Pons (tissue), 1 donor: ENCODE data around the gene CAMK4.
"Not testable (repeated sequence)": the region's sequence is repeated elsewhere in the genome, so short reads cannot be mapped to it uniquely, and the experiment has no call there.

Experiments used
- DNase-seq: peaks from one replicate; pipeline ENCODE4 v3.0.0-alpha.2; 2016; ENCODE audit warnings: low spot score

Gene CAMK4

DNA sequence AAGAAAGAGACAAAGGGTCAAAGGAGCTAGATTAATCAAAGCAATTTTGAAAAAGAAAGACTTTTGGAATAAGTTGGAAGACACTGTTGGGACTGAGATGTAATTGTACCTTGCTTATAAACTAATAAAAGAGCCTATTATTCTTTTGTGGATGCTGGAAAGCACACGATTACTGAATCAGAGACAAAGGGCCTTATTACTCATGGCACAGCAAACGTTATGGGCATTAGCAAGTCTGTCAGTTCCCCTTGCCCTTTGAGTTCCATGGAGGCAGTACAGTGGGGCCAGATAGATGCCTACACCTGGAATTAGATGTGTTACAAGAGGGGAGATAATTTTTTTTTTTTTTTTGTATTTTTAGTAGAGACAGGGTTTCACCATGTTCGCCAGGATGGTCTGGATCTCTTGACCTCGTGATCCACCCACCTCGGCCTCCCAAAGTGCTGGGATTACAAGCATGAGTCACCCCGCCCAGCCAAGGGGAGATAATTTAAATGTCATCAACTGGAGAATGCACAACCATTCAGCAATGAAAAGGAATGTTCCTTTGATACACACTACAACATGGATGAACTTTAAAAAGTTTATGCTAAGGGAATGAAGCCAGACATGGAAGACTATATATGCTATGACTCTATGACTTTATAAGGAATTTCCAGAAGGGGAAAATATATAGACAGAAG is 159.2 kb downstream of the CAMK4 start:
- peak; percentile 6 for DNase-seq

DNA sequence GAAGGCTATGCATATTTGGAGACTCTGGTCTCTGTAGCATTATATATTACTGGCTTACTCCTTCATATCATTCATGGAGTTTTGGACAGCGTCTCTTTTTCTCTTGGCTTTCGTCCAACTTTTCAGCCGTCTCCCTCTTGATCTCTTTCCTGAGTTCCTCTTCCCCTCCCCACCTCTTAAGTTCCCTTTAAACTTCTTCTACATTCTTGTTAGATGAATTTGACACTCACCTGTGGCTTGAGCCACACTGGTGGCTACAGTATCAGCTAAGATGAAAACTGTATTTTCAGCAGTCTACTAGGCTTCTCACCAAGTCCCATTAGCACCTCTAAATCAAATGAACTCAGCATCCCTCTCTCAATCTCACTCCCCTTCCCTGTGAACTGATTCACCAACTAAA is 160.0 kb downstream of the CAMK4 start:
- no peak for DNase-seq

DNA sequence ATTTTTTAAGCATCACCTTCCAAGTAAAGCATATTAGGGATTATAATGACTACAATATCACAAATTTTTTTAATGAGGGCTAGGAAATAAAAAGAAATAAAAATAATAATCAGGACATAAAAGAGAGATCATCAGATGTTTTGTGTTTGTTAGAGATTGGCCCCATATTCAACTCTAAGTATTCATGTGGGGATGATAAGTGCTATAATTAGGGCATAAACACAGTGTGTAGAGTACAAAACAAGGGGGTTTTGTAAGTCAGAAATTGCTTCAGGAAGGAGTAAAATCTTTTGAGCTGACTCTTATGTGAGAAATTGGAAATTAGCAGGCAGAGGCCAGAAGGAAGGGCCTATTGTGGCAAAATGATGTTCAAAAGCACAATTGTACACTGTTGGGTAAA is 160.9 kb downstream of the CAMK4 start:
- no peak for DNase-seq

DNA sequence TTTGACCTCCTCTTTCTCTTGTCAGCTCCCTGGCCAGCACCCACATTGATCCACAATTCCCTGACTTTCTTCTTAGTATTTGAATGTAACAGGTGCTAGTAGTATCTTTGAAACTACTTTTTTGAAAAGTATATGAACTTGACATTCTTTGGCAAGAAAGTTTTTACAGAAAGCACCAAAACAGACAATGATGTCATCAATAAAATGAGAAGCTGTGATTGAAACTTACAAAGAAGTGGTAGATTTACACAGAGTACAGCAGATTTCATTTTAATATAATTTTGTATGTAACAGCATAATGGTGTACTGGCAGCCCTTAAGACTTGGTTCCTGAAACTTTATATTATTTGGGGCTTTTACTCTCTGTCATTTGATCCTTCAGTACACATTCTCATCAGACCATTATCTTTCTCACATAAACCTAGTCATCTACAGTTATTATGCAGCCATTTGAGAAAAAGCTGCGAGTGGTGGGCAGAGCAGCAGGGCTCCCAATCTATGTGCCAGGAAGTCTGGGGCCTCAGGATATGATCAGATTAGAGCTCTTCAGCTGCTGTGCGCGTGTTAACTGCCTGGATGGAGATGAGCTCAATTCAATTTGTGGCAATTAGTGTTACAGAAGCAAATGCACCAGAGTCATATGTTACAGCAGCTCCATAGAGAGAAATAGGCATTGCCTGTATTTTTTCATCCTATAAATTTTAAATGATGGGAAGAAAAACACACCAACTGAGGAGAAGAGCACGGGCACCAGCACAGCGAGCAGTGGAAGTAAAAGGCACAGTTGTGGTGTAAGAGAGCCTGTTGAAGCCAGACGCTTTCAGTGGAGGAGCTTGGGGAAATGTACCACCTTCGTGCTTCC is 162.0 kb downstream of the CAMK4 start:
- no peak for DNase-seq

DNA sequence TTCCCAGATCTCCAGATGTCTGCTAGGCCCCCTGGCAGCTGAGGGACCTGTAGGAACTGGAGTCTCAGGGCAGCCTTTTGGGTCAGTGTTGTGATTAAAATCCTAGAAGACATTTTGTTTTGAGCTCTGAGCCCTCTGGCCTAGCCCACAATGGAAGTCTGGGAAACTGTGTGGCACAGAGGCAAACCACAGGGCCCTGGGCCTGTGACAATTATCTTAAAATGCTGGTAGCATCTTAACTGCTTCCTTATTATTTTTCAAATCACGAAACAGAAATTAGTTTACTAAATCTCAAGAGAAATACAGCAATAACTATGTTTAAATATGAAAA is 162.6 kb downstream of the CAMK4 start:
- DNase-seq, result no peak

DNA sequence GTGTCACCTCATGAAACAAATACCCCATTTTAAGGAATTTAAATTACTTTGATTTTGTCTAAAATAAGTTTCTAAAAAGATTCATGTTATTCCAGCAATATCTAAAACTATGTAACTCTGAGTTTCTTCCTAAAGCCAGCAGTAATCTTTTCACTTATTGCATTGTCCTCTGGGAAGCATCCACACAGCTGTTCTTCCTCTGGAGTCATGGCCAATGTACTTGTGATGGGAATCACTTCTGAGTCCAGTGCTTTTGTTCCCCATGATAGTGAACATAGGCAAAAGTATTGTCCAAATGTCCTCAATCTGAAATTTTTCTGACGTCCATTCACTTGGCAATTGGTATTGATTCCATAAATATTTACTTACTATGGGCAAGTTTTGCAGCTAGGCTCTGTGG is 163.2 kb downstream of the CAMK4 start:
- no peak for DNase-seq

DNA sequence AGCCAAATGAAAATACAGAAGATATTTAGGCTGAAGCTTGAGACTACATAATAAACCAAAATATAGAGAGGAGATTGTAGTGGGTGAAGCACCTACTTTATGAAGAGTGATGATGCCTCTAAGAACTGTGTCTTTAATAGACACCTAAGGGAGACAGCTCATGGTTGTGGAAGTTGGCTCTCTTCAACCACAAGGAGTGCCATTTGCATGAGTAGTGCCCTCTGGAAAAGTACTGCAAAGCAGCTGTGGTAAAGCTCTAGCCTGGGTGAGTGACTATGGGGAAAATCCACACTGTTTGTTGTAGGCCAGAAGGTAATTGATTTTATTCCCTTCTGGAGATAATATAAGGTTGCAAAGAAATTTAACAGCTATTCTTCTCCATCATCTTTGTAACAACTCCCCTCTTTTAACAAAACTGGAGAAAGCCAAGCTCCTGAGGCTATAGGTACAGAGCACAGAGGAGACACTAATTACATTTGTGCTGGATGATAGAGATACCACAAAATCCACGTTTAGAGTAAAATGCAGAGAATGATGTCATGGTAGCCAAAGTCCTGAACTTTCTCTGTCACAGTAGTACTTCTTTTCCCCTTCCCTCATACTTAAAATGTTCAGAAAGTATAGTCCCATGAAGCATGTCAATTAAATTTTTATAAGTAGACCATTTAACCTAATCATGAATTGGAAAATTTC is 165.4 kb downstream of the CAMK4 start:
- no peak for DNase-seq

DNA sequence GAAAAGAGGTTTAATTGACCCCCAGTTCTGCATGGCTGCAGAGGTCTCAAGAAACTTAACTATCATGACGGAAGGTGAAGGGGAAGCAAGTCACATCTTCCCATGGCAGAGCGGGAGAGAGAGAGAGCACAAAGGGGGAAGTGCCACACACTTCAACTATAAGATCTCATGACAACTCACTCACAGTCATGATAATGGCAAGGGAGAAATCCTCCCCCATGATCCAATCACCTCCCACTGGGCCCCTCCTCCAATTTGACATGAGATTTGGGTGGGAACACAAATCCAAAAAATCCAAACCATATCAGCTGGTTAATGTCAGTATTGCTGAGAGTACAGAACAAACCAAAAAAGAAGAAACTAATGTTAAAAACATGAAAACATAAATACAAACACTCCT is 168.0 kb downstream of the CAMK4 start:
- DNase-seq, result no peak

DNA sequence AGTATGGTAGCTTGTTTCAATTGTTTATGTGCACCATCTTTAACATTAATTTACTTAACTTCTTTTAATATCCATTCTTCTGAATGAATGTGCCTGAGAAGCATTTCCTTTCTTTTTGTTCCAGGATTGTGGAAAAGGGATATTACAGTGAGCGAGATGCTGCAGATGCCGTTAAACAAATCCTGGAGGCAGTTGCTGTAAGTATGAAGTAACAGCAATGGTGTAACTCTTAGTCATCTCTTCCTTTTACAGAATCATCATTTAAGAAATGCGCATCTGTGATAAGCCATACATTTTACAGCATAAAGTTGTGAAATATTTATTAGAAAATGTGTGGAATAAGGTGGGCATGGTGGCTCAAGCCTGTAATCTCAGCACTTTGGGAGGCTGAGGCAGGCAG is 170.4 kb downstream of the CAMK4 start:
- no peak for DNase-seq

DNA sequence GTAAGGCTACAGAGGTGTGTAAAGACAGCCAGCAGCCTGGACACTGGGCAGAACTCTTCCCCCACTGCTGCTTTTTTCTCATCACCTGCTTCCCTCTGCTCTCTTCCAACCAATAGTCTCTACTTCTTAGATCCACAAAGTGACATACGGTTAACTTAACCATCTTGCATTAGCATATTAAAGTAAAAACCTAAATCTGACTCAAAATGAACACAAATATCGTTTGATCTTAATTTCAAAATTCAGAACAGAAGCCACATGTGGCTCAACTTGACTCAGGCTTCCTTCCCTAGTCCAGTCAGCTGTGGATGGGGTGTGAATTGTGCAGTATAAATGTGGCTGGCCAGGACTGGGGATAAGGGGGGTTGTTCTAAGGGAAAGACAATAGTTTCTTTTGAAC is 173.8 kb downstream of the CAMK4 start:
- DNase-seq, result no peak

DNA sequence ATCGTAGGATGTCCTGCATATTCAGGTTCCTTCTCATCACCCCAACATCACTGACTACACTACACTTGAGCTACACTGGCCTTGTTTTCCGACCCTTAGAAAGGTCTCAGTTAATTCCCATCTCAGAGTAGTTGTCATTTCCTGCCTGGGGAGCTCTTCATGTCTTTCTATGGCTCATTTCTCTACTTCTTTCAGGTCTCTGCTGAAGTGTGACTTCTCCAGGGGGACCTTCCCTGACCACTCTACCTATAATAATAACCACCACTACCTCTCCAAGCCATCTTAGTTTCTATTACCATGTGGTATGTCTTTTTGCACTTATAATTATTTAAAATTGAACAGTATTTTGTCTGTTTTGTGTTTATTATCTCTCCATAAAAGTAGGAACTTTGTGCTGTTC is 174.9 kb downstream of the CAMK4 start:
- DNase-seq, result no peak

DNA sequence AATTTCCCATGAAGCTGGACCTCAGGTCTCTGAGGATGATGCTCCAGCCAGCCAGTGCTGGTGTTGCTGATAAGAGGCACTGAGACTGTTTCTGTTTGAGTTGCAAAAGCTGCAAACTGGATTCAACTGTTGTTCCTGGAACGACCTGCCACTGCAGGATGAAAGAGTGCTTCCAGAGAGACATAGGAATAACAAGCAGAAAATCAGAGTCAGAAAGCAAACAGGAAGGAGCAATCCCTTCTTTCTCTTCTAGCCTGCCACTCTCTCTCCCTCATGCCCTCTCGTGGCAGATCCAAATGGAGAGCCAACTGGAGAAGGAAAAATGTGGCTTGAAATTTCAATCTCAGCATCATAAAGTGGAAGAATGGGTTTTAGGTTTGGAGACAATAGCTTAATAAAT is 177.7 kb downstream of the CAMK4 start:
- DNase-seq, result no peak

DNA sequence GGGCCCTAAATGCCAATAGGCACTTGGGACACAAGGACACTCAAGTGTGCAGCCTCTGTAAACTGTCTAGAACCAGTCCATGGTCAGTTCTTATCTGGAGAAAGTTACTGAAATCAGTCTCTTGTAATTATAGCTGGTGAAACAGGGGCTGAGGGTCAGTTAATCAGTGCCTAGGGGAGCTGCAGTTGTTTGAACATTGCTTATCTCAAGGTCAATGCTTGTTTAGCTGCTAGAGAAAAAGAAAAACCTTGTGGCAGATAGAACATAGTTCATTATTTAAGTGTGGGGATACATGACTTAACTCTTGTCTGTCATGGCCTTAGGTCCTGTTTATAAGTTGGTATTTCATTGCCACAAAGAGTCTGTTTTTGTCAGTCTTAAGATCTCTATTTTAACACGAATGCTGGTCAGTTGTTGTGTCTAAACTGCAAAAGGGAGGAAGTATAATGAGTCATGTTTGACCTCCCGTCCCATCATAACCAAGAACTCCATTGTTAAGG is 180.1 kb downstream of the CAMK4 start:
- no peak for DNase-seq

DNA sequence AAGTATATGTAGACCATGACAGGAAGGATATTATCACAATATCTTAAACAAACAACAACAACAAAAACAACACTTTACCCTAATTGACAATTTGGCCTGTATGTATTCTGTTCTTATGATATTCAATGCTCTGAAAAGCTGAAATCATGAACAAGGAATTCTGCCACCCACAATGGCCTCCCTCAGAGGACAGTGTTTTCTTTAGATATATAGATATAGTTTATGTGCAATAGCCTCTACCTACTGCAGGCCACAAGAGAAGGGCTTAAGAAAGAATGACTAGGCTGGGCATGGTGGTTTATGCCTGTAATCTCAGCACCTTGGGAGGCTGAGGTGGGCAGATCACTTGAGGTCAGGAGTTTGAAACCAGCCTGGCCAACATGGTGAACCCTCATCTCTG is 183.4 kb downstream of the CAMK4 start:
- DNase-seq, result no peak

DNA sequence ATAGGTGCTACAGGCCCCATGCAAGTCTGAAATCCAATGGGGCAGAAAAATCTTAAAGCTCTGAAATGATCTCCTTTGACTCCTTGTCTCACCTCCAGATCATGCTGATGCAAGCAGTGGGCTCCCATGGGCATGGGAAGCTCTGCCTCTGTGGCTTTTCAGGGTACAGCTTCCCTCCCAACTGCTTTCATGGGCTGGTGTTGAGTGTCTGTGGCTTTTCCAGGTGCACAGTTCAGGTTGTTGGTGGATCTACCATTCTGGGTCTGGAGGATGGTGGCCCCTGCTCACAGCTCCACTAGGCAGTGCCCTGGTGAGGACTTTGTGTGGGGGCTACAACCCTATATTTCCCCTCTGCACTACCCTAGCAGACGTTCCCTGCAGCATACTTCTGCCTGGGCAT is 184.6 kb downstream of the CAMK4 start:
- no peak for DNase-seq

DNA sequence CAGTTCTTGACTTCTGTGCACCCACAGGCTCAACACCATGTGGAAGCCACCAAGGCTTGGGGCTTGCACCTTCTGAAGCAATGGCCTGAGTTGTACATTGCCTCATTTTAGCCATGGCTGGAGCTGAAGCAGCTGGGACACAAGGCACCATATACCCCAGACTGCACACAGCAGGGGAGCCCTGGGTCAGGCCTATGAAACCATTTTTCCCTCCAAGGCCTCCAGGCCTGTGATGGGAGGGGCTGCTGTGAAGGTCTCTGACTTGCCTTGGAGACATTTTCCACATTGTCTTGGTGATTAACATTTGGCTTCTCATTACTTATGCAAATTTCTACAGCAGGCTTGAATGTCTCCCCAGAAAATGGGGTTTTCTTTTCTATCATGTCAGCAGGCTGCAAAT is 185.1 kb downstream of the CAMK4 start:
- DNase-seq, result not testable (repeated sequence)

DNA sequence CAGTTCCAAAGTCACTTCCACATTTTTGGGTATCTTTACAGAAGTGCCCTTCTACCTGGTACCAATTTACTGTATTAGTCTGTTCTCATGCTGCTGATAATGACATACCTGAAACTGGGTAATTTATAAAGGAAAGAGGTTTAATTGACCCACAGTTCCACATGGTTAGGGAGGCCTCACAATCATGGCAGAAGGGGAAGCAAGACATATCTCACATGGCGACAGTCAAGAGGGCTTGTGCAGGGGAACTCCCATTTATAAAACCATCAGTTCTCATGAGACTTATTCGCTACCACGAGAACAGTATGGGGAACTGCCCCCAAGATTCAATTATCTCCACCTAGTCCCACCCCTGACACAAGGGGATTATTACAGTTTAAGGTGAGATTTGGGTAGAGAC is 185.9 kb downstream of the CAMK4 start:
- DNase-seq, result not testable (repeated sequence)

DNA sequence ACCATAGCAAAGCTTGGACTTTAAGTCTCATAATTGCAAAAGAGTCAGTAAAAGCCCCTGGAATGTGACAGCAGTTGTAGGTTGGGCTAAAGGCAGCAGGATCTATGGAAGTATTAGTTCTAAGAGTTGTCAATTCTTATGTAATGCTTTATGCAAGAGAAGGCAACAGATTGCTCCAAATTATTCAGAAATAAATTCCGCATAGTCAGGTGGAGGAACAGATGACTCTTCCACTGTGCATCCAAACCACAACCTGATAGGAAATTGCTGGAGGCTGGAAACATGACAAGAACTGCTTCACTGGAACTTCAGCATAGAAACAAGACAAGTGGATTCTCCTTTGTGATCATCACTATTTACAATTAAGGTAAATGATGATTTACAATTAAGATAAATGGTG is 187.1 kb downstream of the CAMK4 start:
- peak; percentile 2 for DNase-seq

DNA sequence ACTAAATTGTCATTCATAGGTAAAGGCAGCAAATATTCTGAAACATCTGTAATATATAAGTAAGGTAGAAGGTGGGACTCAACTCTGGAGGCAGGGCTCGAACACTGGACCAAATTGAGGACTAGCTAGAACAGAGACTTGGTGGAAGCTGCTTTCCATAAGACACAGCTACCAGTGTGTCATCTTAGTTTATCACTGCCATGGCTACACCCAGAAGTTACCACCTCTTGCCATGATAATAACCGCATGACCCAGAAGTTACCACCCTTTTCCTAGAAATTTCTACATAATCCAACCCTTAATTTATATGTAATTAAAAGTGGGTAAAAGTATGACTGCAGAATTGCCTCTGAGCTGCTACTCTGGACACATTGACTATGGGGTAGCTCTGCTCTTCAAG is 188.4 kb downstream of the CAMK4 start:
- DNase-seq, result no peak

DNA sequence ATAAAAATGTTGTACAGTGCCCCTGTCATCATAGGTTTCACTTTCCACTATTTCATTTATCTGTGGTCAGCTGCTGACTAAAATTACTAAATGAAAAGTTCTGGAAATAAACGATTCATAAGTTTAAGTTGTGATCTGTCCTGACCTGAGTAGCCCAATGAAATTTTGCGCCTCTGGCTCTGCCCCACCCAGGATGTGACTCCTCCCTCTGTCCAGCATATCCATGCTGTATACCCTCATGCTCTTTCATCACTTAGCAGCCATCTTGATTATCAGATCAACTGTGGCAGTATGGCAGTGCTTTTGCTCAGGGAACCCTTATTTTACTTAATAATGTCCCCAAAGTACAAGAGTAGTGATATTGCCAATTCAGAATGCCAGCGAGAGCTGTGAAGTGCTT is 190.9 kb downstream of the CAMK4 start:
- DNase-seq, result no peak

DNA sequence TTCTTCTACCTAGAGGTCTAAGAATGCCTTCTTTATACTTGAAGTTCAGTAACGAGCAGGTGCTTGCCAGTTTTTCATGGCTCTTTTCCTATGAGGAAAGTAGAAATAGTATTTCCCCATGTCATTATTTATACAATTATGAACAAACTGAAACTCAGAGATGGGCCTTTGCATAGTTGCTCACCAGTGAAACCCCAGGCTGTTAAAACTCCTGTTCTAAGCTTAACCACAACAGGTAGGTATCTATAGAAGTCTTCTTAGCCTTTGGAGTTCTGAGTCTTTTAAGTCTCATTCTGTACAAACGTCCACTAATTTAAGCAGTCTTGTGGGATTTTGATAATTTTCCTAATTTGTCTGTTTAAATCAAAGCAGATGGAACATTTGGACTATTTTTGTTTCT is 198.1 kb downstream of the CAMK4 start:
- no peak for DNase-seq

DNA sequence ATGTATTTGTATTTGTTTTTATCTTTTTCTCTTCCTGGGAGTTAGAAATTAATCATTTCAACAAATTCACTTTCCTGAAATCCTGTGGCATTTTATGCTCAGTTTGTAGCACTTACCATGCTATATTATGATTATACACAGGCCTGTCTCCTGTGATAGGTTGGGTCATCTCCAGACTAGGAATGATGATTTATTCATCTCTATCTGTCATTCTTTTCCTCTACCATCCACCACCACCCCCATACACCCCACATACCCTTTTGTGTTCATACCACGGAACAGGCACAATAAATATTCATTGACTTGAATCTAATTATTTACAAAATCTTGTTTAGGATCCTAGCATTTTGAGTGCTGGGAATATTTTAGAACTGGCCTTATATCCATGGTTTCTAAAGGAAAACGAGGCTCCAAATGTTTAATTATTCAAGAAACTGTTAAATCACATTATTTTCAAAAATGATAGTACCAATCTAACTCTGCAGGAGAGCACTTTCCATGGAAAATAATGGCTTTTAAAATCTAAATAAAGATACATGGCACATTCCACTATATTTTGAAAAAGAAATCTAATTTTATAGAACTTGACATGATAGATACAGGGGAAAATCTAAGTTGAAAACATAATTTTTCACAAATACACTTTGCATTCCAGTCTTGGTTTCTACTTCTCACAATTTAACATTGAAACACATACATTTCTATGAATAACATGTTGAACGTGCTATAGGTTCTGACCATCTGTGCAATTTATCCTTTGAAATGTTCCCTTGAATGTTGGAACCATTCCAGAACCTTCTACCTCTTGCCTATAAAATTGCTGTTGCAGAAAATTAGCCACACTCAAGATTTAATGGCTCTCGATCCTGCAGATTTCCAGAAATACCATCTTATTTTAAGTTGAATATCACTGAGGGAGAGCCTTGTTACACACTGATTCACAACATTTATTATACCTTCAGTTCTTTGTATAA is 198.8 kb downstream of the CAMK4 start:
- no peak for DNase-seq
